Endodermal cell (in vitro differentiated cells): Measurements from ENCODE around the gene CCDC34. TPM values are rescaled to one million over a fixed set of nuclear protein-coding genes. Genes with fewer than 3 reads are reported as not detected.
"Not testable (repeated sequence)": the region's sequence is repeated elsewhere in the genome, so short reads cannot be mapped to it uniquely, and the experiment has no call there.

Source experiments
- DNase-seq: peaks from one replicate; pipeline ENCODE4 v3.0.0-alpha.2; 2017
- H3K27ac ChIP-seq: 2 replicates; pipeline ENCODE4 v1.5.1; 2013; ENCODE audit warnings: mild to moderate bottlenecking, low read depth, low read length, moderate library complexity
- H3K27me3 ChIP-seq: 2 replicates; pipeline ENCODE4 v1.6.1; 2013; ENCODE audit warnings: mild to moderate bottlenecking, low read length, moderate library complexity; ENCODE audit not compliant: insufficient read depth, control insufficient read depth, poor library complexity, severe bottlenecking
- H3K36me3 ChIP-seq: 2 replicates; pipeline ENCODE4 v1.7.0; 2013; ENCODE audit warnings: mild to moderate bottlenecking, low read length, moderate library complexity; ENCODE audit not compliant: control insufficient read depth, insufficient read depth
- H3K4me1 ChIP-seq: one replicate; pipeline ENCODE4 v1.7.0; 2013; ENCODE audit warnings: low read length; ENCODE audit not compliant: control insufficient read depth, insufficient read depth
- H3K4me3 ChIP-seq: 2 replicates; pipeline ENCODE4 v1.5.1; 2013; ENCODE audit warnings: mild to moderate bottlenecking, low read length, moderate library complexity
- H3K9ac ChIP-seq: 2 replicates; pipeline ENCODE4 v1.6.1; 2013; ENCODE audit warnings: mild to moderate bottlenecking, low read length, moderate library complexity; ENCODE audit not compliant: poor library complexity, severe bottlenecking; ENCODE audit errors: extremely low read depth
- H3K9me3 ChIP-seq: 2 replicates; pipeline ENCODE4 v1.6.1; 2013; ENCODE audit warnings: mild to moderate bottlenecking, low read length, moderate library complexity; ENCODE audit not compliant: control insufficient read depth
- H3K27ac Mint-ChIP-seq: 2 replicates; pipeline ENCODE4 v1.8.0; 2020; ENCODE audit warnings: mixed read lengths
- H3K27me3 Mint-ChIP-seq: 2 replicates; pipeline ENCODE4 v1.8.0; 2021; ENCODE audit warnings: mild to moderate bottlenecking, mixed read lengths; ENCODE audit not compliant: insufficient read depth
- H3K36me3 Mint-ChIP-seq: 2 replicates; pipeline ENCODE4 v1.8.0; 2020; ENCODE audit warnings: low read depth, mixed read lengths
- H3K4me1 Mint-ChIP-seq: 2 replicates; pipeline ENCODE4 v1.8.0; 2020; ENCODE audit warnings: mixed read lengths
- H3K4me3 Mint-ChIP-seq: 2 replicates; pipeline ENCODE4 v1.8.0; 2020; ENCODE audit warnings: mild to moderate bottlenecking, moderate library complexity, mixed read lengths
- H3K9me3 Mint-ChIP-seq: 2 replicates; pipeline ENCODE4 v1.8.0; 2020; ENCODE audit warnings: mild to moderate bottlenecking, mixed read lengths
- CTCF ChIP-seq: fragments of 200-600 bp; sonication (generic); conservative IDR thresholded peaks from 2 replicates; pipeline ENCODE4 v1.5.0; 2021; ENCODE audit warnings: antibody characterized with exemption, mild to moderate bottlenecking
- WGBS, 2 experiments: methylation state at CpG; one replicate each; pipeline versions ENCODE4 v1.1.5 to v1.1.7; 2013; ENCODE audit warnings: missing lambda C conversion rate in 2 of 2, mixed read lengths in 1 of 2; ENCODE audit not compliant: insufficient coverage in 1 of 2, insufficient read length in 1 of 2; 5-methylcytosine and 5-hydroxymethylcytosine counted together
- total RNA-seq, 2 donors: library from RNA; stranded (reverse); fragmentation: NEBNext Ultra II Directional in 1 of 2; extraction: Animal tissue kit (Norgen Biotek cat#: 25700) in 1 of 2; gene quantifications; 2 replicates in 1 of 2; 3 replicates in 1 of 2; pipeline ENCODE4 v1.2.1, GENCODE V29; 2021

Gene CCDC34
- total RNA-seq, 2 donors from 2014 or later = 26.2 to 38.1 TPM

GRCh38 chr11:27347359-27348339 lies 15.4 kb downstream of the CCDC34 start:
- Histone ChIP-seq H3K4me1 (peaks cover 20% of the 10 kb centered on the region), H3K36me3 (peaks cover 11% of the 10 kb centered on the region), H3K4me3 (no peak overlapping the region), H3K27me3 (no peaks in the 10 kb centered on the region), H3K27ac (no peak overlapping the region), H3K9ac (no peak overlapping the region), H3K9me3 (no peaks in the 10 kb centered on the region)
- Mint-ChIP-seq H3K27ac (peak overlapping the region; percentile 50), H3K4me3 (peak overlapping the region; percentile 22), H3K4me1 (peaks cover 41% of the 10 kb centered on the region), H3K36me3 (peaks cover 25% of the 10 kb centered on the region), H3K9me3 (peaks cover 3% of the 10 kb centered on the region), H3K27me3 (no peaks in the 10 kb centered on the region)
- TF ChIP-seq CTCF = no peak
- DNase-seq = no peak
- 19 to 29% methylated on average over 4 to 5 of the region's 5 CpGs for WGBS, 2 experiments

- peak overlapping the region; percentile 36 for H3K27ac ChIP-seq
- no peak overlapping the region for H3K27ac Mint-ChIP-seq
- H3K4me1 ChIP-seq = no peaks in the 10 kb centered on the region
- no peak overlapping the region for H3K9ac ChIP-seq
- H3K27me3 Mint-ChIP-seq = no peaks in the 10 kb centered on the region
- DNase-seq = no peak
- H3K9me3 ChIP-seq = no peaks in the 10 kb centered on the region
- no peaks in the 10 kb centered on the region for H3K4me1 Mint-ChIP-seq
- no peaks in the 10 kb centered on the region for H3K27me3 ChIP-seq
- no peak overlapping the region for H3K4me3 ChIP-seq
- no peak overlapping the region for H3K4me3 Mint-ChIP-seq
- WGBS, 2 experiments = 81 to 93% methylated on average over 2 to 3 of the region's 3 CpGs
- peaks cover 41% of the 10 kb centered on the region for H3K36me3 Mint-ChIP-seq
- peaks cover 6% of the 10 kb centered on the region for H3K9me3 Mint-ChIP-seq
- peaks cover 24% of the 10 kb centered on the region for H3K36me3 ChIP-seq
- TF ChIP-seq CTCF = no peak
These were observed 23.1 kb downstream of the CCDC34 start for GRCh38 chr11:27339941-27340340.

GRCh38 chr11:27334764-27335163 lies 28.3 kb downstream of the CCDC34 start:
- H3K36me3 ChIP-seq = peaks cover 18% of the 10 kb centered on the region
- not testable (repeated sequence) for H3K9me3 Mint-ChIP-seq, H3K27me3 Mint-ChIP-seq, H3K4me3 ChIP-seq, DNase-seq, H3K27me3 ChIP-seq, H3K27ac Mint-ChIP-seq, H3K27ac ChIP-seq, H3K9ac ChIP-seq, H3K9me3 ChIP-seq, H3K4me3 Mint-ChIP-seq
- H3K36me3 Mint-ChIP-seq = peaks cover 29% of the 10 kb centered on the region
- 81 to 96% methylated on average over 4 of the region's 4 CpGs for WGBS, 2 experiments
- H3K4me1 ChIP-seq = peaks cover 11% of the 10 kb centered on the region
- peaks cover 23% of the 10 kb centered on the region for H3K4me1 Mint-ChIP-seq
